ENCODE results near the gene CEP112.

DNA sequence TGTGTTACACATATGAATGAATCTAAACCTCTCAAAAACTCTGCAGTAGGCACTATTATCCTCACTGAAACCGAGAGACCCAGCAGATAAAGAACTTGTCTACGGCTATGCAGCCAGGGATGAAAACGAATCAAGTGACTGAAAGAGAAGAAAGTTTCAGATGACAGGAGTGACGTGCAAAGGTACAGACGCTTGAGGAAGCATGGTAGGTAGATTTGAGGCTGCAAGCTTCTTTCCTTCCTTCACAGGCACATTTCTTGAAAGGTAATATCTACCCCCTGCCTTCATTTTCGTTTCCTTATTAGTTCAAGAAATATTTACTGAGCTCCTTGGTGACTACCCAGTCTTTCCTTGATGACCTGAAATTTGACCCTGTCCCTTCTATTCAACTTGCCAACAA lies 418.9 kb downstream of the CEP112 start:
- TF ChIP-seq POLR2A (IDR thresholded peaks at IDR 0.05) (no peak), CTCF (IDR thresholded peaks at IDR 0.05) (no peak)
